Mucosa of descending colon (tissue), 3 donors: ENCODE data around the gene RNH1. TPM values are rescaled to one million over a fixed set of nuclear protein-coding genes. Genes with fewer than 3 reads are reported as not detected.
"Not testable (repeated sequence)": the region's sequence is repeated elsewhere in the genome, so short reads cannot be mapped to it uniquely, and the experiment has no call there.

Source experiments
- ATAC-seq: fragments of 200-7000 bp; cut with Tn5 transposase; one replicate; pipeline ENCODE4 v1.9.1; 2020; ENCODE audit warnings: mild to moderate bottlenecking, moderate library complexity
- DNase-seq, 3 donors: peaks; one replicate each; pipeline ENCODE4 v3.0.0-alpha.2; 2020
- H3K36me3 ChIP-seq: fragments of 200-600 bp; one replicate; pipeline ENCODE4 v1.8.0; 2021; ENCODE audit warnings: low read depth, mild to moderate bottlenecking
- H3K4me1 ChIP-seq: fragments of 200-600 bp; one replicate; pipeline ENCODE4 v1.8.0; 2021; ENCODE audit warnings: low read depth, mild to moderate bottlenecking
- H3K4me3 ChIP-seq: fragments of 200-600 bp; one replicate; pipeline ENCODE4 v1.8.0; 2021; ENCODE audit warnings: mild to moderate bottlenecking
- H3K9me3 ChIP-seq: fragments of 200-600 bp; one replicate; pipeline ENCODE4 v1.8.0; 2021; ENCODE audit warnings: mild to moderate bottlenecking
- CTCF ChIP-seq: fragments of 200-600 bp; IDR thresholded peaks from one replicate; pipeline ENCODE4 v1.8.0; 2022; ENCODE audit warnings: antibody characterized with exemption, mild to moderate bottlenecking
- intact Hi-C, 2 donors: fragments of 100-400 bp; cut with DNase I in 1 of 2; cut with micrococcal nuclease in 1 of 2; formaldehyde crosslinking; loops; one replicate each; pipeline versions ENCODE4 v1.11.0 to v1.11.1; 2022; cut with DNase I, micrococcal nuclease
- total RNA-seq, 3 donors: library from RNA; stranded (reverse); fragmentation: NEBNext Ultra II Directional in 2 of 3; extraction: Animal tissue kit (Norgen Biotek cat#: 25700) in 2 of 3; gene quantifications; one replicate each; pipeline versions ENCODE4 v1.2.1 to v1.2.4, GENCODE V29; 2021 to 2023
- donor health status: DM: no; HTN: no; CAD: no; lungs with moderate emphysema.
- donor health status: DM: no; HTN: no; CAD: no.
- donor health status: DM: no; HTN: yes; CAD: no.

Gene RNH1
- total RNA-seq, 3 donors from 2014 or later: 108 to 127 (median 118) TPM

GRCh38 chr11:528166-528814 is 21.2 kb upstream of the RNH1 start:
- TF ChIP-seq CTCF: no peak
- intact Hi-C loops: no loop called here
- DNase-seq (peak in 1 of 3 donors; percentile 21), ATAC-seq (no peak)
- no peak overlapping the region for H3K4me3 ChIP-seq
- H3K4me1 ChIP-seq: no peaks in the 10 kb centered on the region
- H3K36me3 ChIP-seq: no peaks in the 10 kb centered on the region
- no peaks in the 10 kb centered on the region for H3K9me3 ChIP-seq

GRCh38 chr11:526192-526591 is 19.1 kb upstream of the RNH1 start:
- no peaks in the 10 kb centered on the region for H3K4me1 ChIP-seq
- no peaks in the 10 kb centered on the region for H3K9me3 ChIP-seq
- H3K4me3 ChIP-seq: no peak overlapping the region
- no peaks in the 10 kb centered on the region for H3K36me3 ChIP-seq
- no peak for ATAC-seq
- intact Hi-C loops: no loop called here
- no peak for TF ChIP-seq CTCF
- peak in 1 of 3 donors; percentile 17 for DNase-seq

- Histone ChIP-seq H3K9me3 (peaks cover 3% of the 10 kb centered on the region), H3K4me1 (peaks cover 4% of the 10 kb centered on the region), H3K4me3 (no peak overlapping the region), H3K36me3 (no peaks in the 10 kb centered on the region)
- no peak for DNase-seq
- no peak for ATAC-seq
- intact Hi-C loops: no loop called here
- no peak for TF ChIP-seq CTCF
Measured at GRCh38 chr11:521177-521688, 14.2 kb upstream of the RNH1 start.

GRCh38 chr11:520428-521176 is 13.6 kb upstream of the RNH1 start:
- ATAC-seq (no peak), DNase-seq (peak in 1 of 3 donors; percentile 55)
- H3K4me3 ChIP-seq: no peak overlapping the region
- TF ChIP-seq CTCF: no peak
- peaks cover 3% of the 10 kb centered on the region for H3K9me3 ChIP-seq
- peaks cover 4% of the 10 kb centered on the region for H3K4me1 ChIP-seq
- intact Hi-C loops: no loop called here
- no peaks in the 10 kb centered on the region for H3K36me3 ChIP-seq

- Histone ChIP-seq H3K4me3 (peak overlapping the region; percentile 3), H3K9me3 (peaks cover 3% of the 10 kb centered on the region), H3K4me1 (peaks cover 4% of the 10 kb centered on the region), H3K36me3 (no peaks in the 10 kb centered on the region)
- peak; percentile 99 for TF ChIP-seq CTCF
- peak; percentile 99 for ATAC-seq
- intact Hi-C loops: no loop called here
- peak; percentile 93 to 96 (median 95) for DNase-seq
Measured at GRCh38 chr11:518463-519202, 11.6 kb upstream of the RNH1 start.

- intact Hi-C loops, H3K4me3 ChIP-seq, H3K36me3 ChIP-seq, H3K9me3 ChIP-seq, H3K4me1 ChIP-seq, ATAC-seq: not testable (repeated sequence)
- DNase-seq: peak in 1 of 3 donors; percentile 59
Measured at GRCh38 chr11:516918-517685, 10.1 kb upstream of the RNH1 start.
